DND-41 (cell line): ENCODE measurements around the gene LRP11.

Source experiments
- CTCF ChIP-seq: IDR thresholded peaks from 2 replicates; pipeline ENCODE4 v1.5.1; 2012; ENCODE audit warnings: borderline replicate concordance, low read length, moderate library complexity, mild to moderate bottlenecking; ENCODE audit not compliant: poor library complexity, severe bottlenecking; ENCODE audit errors: extremely low read depth
- EZH2 ChIP-seq: IDR thresholded peaks from 3 replicates; pipeline ENCODE4 v1.6.1; 2012; ENCODE audit warnings: borderline replicate concordance, low read depth, mild to moderate bottlenecking, moderate library complexity, low read length, inconsistent platforms; ENCODE audit not compliant: severe bottlenecking

DNA sequence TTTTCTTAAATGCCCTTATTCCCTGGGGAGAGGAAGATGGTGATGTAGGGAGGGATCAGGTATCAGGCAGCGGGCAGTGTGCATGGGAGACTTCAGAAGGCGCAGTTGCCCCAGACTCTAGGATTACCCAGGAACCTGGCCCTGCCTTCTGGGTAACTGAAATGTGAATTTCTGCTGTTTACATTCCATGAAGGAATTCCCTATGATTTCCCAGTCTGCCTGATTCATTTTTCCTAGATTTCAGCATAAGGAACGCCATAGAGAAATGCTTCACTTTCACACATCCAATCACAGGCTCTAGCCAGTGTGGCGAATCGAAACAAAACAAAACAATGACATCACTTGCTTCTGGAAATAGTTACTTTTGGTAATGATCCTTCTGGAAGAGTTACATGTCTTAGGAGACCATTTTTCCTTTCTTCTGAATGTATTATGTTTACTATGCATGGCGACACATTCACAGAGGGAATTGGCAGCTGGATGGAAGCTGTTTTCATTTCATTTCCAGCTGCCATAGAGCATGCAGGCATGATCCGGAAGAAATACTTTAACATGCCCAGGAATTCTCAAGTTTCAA, 33.3 kb downstream of the LRP11 start:
- TF ChIP-seq CTCF (no peak), EZH2 (no peak)
